Stimulated activated effector memory CD8-positive, alpha-beta T cell treated with anti-CD3 and anti-CD28 coated beads, Interleukin-12 subunit alpha, Interleukin-12 subunit beta, amount 100 ng/mL, for 72 hours (primary cell): ENCODE data around the gene HELZ.

ENCODE experiments used
- ATAC-seq: fragments of 150-1000 bp; cut with Tn5 transposase; 2 replicates; pipeline ENCODE4 v1.10.0; 2021
- DNase-seq, 2 donors: peaks; one replicate each; pipeline ENCODE4 v3.0.0; 2021 to 2022; ENCODE audit warnings: low spot score in 2 of 2
- H3K27ac Mint-ChIP-seq: one replicate; pipeline ENCODE4 v1.8.0; 2022; ENCODE audit warnings: mild to moderate bottlenecking, mixed read lengths
- H3K36me3 Mint-ChIP-seq: one replicate; pipeline ENCODE4 v1.8.0; 2022; ENCODE audit warnings: mild to moderate bottlenecking, mixed read lengths
- H3K4me1 Mint-ChIP-seq: one replicate; pipeline ENCODE4 v1.8.0; 2022; ENCODE audit warnings: mixed read lengths
- H3K4me3 Mint-ChIP-seq: one replicate; pipeline ENCODE4 v1.8.0; 2022; ENCODE audit warnings: mild to moderate bottlenecking, mixed read lengths
- H3K9me3 Mint-ChIP-seq: one replicate; pipeline ENCODE4 v1.8.0; 2022; ENCODE audit warnings: mixed read lengths

The HELZ gene

DNA sequence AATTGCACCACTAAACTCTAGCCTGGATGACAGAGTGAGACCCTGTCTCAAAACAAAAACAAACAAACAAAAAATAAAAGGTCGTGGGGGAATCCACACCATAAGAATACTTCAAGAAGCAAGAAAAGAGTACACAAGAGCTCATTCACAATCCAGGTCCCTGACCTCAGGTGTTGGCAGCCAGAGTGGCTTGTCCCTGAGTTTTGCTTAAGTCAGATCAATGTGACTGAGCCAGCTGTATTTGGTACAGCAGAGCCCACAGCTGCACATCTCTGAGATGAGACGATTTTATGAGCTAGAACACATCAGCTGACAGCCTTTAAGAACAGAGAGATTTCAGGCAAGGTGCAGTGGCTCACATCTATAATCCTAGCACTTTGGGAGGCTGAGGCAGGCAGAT, 178.3 kb downstream of the HELZ start:
- H3K36me3 Mint-ChIP-seq, result peaks cover 24% of the 10 kb centered on the region

DNA sequence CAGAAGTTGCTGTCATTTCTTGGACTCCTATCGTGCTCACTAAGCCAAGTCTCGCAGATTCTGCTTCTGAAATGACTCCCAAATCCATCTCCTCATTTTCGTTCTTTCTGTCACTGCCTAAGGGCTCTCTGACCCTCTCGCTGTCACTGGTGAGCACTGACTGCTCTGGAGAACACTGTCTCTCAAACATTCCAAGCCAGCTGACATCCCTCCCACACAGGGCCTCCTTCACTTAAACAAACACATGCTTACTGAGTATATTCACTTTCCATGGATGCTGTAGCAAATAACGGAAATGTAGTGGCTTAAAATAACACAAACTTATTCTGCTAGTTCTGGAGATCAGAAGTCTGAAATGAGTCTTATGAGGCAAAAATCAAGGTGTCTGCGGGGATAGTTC, 181.9 kb downstream of the HELZ start:
- no peaks in the 10 kb centered on the region for H3K9me3 Mint-ChIP-seq
- H3K36me3 Mint-ChIP-seq, result peaks cover 26% of the 10 kb centered on the region
- DNase-seq, result no peak
- H3K27ac Mint-ChIP-seq, result no peak overlapping the region
- H3K4me1 Mint-ChIP-seq, result no peaks in the 10 kb centered on the region
- no peak overlapping the region for H3K4me3 Mint-ChIP-seq
- no peak for ATAC-seq

More for the DNA sequence above, 178.3 kb downstream of the HELZ start:
- H3K27ac Mint-ChIP-seq, result no peak overlapping the region
- no peaks in the 10 kb centered on the region for H3K9me3 Mint-ChIP-seq
- DNase-seq (peak in 1 of 2 donors; percentile 15), ATAC-seq (no peak)
- no peaks in the 10 kb centered on the region for H3K4me1 Mint-ChIP-seq
- H3K4me3 Mint-ChIP-seq, result no peak overlapping the region

DNA sequence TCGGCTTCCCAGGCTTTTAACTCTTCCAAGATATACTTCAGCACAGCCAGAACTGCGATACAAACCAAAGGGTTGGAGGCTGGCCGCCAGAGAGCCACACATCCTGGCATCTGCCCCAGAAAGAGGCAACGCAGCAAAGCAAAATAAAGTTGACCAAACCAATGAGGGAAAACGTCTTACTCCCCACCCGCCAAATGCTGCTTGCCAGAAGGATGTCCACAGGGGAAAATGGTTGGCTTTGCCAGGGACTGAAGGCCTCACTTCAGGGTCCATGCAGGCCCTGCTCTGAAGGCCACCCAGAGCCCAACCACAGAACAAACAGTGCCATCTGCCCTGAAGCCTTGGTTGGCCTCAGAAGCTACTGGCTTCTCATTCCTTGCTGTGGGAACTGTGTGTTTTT, 185.6 kb downstream of the HELZ start:
- H3K27ac Mint-ChIP-seq, result no peak overlapping the region
- H3K4me3 Mint-ChIP-seq, result no peak overlapping the region
- no peak for ATAC-seq
- peaks cover 14% of the 10 kb centered on the region for H3K36me3 Mint-ChIP-seq
- no peaks in the 10 kb centered on the region for H3K9me3 Mint-ChIP-seq
- DNase-seq, result no peak
- no peaks in the 10 kb centered on the region for H3K4me1 Mint-ChIP-seq

- Mint-ChIP-seq H3K9me3 (no peaks in the 10 kb centered on the region), H3K4me1 (no peaks in the 10 kb centered on the region), H3K36me3 (peaks cover 7% of the 10 kb centered on the region), H3K4me3 (no peak overlapping the region), H3K27ac (no peak overlapping the region)
- ATAC-seq, result no peak
- no peak for DNase-seq
Measured at GRCh38 chr17:67058036-67058435, 187.0 kb downstream of the HELZ start.

GRCh38 chr17:67056746-67057490, 188.1 kb downstream of the HELZ start:
- no peaks in the 10 kb centered on the region for H3K9me3 Mint-ChIP-seq
- DNase-seq (no peak), ATAC-seq (no peak)
- H3K27ac Mint-ChIP-seq, result no peak overlapping the region
- H3K4me1 Mint-ChIP-seq, result no peaks in the 10 kb centered on the region
- peaks cover 4% of the 10 kb centered on the region for H3K36me3 Mint-ChIP-seq
- H3K4me3 Mint-ChIP-seq, result no peak overlapping the region

GRCh38 chr17:67055811-67056745, 188.9 kb downstream of the HELZ start:
- no peaks in the 10 kb centered on the region for H3K4me1 Mint-ChIP-seq
- H3K4me3 Mint-ChIP-seq, result no peak overlapping the region
- no peak for DNase-seq
- H3K27ac Mint-ChIP-seq, result no peak overlapping the region
- no peaks in the 10 kb centered on the region for H3K9me3 Mint-ChIP-seq
- H3K36me3 Mint-ChIP-seq, result peaks cover 4% of the 10 kb centered on the region
- no peak for ATAC-seq

GRCh38 chr17:67055041-67055443, 190.0 kb downstream of the HELZ start:
- no peak overlapping the region for H3K27ac Mint-ChIP-seq
- DNase-seq (no peak), ATAC-seq (no peak)
- H3K36me3 Mint-ChIP-seq, result no peaks in the 10 kb centered on the region
- H3K9me3 Mint-ChIP-seq, result no peaks in the 10 kb centered on the region
- no peak overlapping the region for H3K4me3 Mint-ChIP-seq
- H3K4me1 Mint-ChIP-seq, result no peaks in the 10 kb centered on the region

DNA sequence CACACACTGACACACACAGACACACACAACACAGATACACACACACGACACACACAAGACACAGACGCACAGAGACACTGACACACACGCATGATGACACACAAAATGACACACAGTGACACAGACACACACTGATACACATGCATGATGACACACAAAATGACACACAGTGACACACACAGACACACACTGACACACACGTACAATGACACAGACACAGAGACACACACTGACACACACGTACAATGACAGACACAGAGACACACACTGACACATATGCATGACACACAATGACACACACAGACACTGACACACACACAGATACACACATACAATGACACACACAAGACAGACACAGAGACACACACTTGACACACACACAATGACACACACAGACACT, 190.4 kb downstream of the HELZ start:
- H3K27ac Mint-ChIP-seq, result no peak overlapping the region
- DNase-seq (no peak), ATAC-seq (no peak)
- no peak overlapping the region for H3K4me3 Mint-ChIP-seq
- no peaks in the 10 kb centered on the region for H3K9me3 Mint-ChIP-seq
- H3K36me3 Mint-ChIP-seq, result no peaks in the 10 kb centered on the region
- no peaks in the 10 kb centered on the region for H3K4me1 Mint-ChIP-seq

DNA sequence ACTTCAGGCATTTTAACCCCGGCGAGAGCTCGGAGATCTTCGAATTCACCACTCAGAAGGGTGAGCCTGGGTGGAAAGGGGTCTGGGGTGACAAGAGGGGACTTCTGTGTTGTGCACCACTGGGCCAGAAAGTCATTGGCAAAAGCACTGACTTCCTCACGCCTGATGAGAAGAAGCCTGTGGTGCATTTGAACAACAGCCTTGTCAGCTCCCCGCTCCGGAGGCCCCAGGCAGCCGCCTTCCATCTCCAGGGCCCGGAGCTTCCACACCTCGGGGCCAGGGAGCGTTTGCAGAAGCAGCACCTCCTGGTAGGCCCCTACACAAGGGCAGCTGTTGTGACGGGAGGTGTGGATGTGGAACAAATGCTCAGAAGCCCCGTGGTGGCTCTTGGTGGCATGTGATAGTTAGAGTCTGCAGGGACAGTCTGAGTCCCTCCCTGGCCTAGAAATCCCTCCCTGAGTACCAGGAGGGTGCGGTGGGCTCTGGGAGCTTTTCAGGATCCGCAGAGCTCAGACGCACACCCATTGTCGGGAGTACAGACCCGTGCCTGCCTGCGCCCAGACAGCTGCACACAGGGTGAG, 190.9 kb downstream of the HELZ start:
- no peak overlapping the region for H3K4me3 Mint-ChIP-seq
- H3K36me3 Mint-ChIP-seq, result no peaks in the 10 kb centered on the region
- no peaks in the 10 kb centered on the region for H3K4me1 Mint-ChIP-seq
- ATAC-seq (no peak), DNase-seq (no peak)
- no peaks in the 10 kb centered on the region for H3K9me3 Mint-ChIP-seq
- no peak overlapping the region for H3K27ac Mint-ChIP-seq

DNA sequence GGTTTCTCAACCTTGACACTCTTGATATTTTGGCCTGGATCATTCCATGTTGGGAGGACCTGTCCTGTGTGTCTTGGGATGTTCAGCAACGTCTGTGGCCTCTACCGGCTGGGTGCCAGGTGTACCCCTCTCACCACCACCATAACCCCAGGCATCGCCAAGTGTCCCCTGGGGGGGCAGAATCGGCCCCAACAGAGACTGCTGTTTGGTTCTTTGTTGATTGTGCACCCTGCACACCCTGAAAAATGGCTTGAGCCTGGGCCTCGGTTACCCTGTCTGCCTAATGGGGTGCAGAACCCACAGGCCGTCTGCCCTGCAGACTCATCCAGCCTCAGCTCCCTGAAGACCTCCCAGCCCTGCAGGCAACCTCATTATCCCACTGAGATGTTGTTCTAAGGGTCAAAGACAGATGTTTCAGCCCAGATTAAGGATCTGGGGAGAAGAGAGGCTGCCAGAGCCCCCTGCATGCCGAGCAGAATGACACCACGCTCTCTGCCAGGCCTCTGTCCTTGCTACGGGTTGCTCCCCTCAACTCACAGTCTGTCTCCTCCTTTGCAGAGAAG, 191.5 kb downstream of the HELZ start:
- no peaks in the 10 kb centered on the region for H3K36me3 Mint-ChIP-seq
- H3K27ac Mint-ChIP-seq, result no peak overlapping the region
- no peaks in the 10 kb centered on the region for H3K4me1 Mint-ChIP-seq
- DNase-seq (no peak), ATAC-seq (no peak)
- H3K9me3 Mint-ChIP-seq, result peaks cover 6% of the 10 kb centered on the region
- H3K4me3 Mint-ChIP-seq, result no peak overlapping the region

DNA sequence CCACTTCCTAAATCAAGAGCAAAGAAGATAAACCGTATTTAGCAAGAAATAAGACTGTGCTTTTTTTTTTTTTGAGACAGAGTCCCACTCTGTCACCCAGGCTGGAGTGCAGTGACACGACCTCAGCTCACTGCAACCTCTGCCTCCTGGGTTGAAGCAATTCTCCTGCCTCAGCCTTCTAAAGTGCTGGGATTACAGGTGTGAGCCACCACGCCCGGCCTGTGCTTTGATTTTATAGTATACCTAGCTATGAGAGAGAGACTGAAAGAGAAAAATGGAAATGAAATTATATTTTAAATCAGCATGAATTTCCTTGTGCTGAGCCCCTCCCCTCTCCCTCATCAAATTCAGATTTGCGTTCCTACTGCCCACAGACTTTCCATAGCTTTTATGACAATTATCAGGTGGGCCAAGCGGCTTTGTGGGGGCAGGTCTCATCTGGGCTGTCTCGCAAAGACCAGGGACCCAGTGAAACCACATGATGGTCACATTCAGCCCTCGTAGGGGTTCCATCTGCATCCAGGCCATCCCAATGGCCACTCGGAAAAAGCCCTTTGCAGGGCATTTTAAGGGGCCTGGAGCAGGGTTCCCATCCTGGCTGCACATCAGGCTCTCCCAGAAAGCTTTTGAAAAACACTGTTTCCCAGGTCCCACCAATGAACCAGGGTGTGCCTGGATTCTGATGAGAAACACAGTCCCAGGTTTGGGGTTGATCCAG, 192.1 kb downstream of the HELZ start:
- no peak overlapping the region for H3K4me3 Mint-ChIP-seq
- H3K27ac Mint-ChIP-seq, result no peak overlapping the region

GRCh38 chr17:67051837-67052236, 193.2 kb downstream of the HELZ start:
- H3K4me1 Mint-ChIP-seq, result no peaks in the 10 kb centered on the region

More for the DNA sequence above, 192.1 kb downstream of the HELZ start:
- DNase-seq, result no peak
- Mint-ChIP-seq H3K4me1 (no peaks in the 10 kb centered on the region), H3K36me3 (no peaks in the 10 kb centered on the region), H3K9me3 (peaks cover 9% of the 10 kb centered on the region)
- ATAC-seq, result no peak

GRCh38 chr17:67051155-67051538, 193.8 kb downstream of the HELZ start:
- DNase-seq (no peak), ATAC-seq (no peak)
- Mint-ChIP-seq H3K4me3 (no peak overlapping the region), H3K27ac (no peak overlapping the region), H3K9me3 (peaks cover 9% of the 10 kb centered on the region), H3K4me1 (no peaks in the 10 kb centered on the region), H3K36me3 (no peaks in the 10 kb centered on the region)

More at GRCh38 chr17:67051837-67052236, 193.2 kb downstream of the HELZ start:
- DNase-seq (no peak), ATAC-seq (no peak)
- Mint-ChIP-seq H3K9me3 (peaks cover 9% of the 10 kb centered on the region), H3K4me3 (no peak overlapping the region), H3K27ac (no peak overlapping the region), H3K36me3 (no peaks in the 10 kb centered on the region)

GRCh38 chr17:67050471-67051154, 194.4 kb downstream of the HELZ start:
- DNase-seq, result no peak
- Mint-ChIP-seq H3K4me3 (no peak overlapping the region), H3K27ac (no peak overlapping the region), H3K4me1 (no peaks in the 10 kb centered on the region), H3K36me3 (no peaks in the 10 kb centered on the region), H3K9me3 (peaks cover 9% of the 10 kb centered on the region)
- no peak for ATAC-seq
